CD4-positive, alpha-beta T cell treated with Interleukin-2 at 100 ng/mL for 4 hours (primary cell): ENCODE measurements around the gene SUMF1.
"Not testable (repeated sequence)": the region's sequence is repeated elsewhere in the genome, so short reads cannot be mapped to it uniquely, and the experiment has no call there.

Experiments
- DNase-seq: peaks from one replicate; pipeline ENCODE4 v3.0.0-alpha.2; 2020; ENCODE audit warnings: low spot score

The SUMF1 gene

DNA sequence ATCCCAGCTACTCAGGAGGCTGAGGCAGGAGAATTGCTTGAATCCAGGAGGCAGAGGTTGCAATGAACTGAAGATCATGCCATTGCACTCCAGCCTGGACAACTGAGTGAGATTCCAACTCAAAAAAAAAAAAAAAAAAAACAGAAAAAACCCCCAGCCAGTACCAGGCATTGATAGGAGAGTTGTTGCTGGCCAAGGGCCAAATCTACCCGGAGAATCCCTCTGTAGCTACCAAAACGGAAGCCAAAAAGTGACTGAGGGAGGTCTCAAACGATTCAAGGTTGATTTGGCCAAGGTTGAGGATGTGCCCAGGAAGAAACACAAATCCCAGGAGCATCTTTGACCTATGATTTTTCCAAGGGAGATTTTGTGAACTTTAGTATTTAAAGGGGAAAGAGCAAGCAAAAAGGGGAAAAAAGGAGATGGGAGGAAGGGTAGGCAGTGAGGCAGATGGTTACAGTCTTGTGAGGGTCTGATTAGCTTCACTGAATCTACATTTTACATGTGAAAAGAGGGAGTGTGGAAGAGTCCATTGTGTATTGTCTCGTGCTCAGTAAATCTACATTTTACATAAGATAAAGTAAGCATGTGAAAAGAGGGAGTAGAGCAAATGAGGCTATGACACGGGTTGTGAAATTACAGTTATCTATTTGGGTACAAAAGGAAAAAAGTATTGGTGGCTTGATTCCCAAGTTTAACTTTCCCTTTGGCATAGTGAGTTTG is 131.1 kb downstream of the SUMF1 start:
- DNase-seq = no peak

DNA sequence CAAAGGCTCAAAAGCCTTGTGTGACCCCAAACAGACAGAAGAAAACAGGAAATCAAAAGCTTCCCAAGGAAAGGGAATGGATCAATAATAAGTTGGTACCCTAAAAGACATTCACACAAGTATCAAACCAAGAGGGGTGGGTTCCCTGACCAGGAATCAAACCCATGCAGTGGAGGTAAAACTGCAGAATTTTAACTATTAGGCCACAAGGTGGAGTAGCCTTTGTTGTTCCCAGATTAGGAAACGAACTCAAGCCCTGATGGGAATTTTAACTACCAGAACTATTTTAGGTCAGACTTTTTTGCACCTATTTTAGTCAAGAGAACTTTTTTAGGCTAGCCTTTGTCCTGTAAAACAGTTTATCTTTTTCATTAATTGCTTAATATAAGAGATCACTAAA is 132.5 kb downstream of the SUMF1 start:
- DNase-seq = no peak

DNA sequence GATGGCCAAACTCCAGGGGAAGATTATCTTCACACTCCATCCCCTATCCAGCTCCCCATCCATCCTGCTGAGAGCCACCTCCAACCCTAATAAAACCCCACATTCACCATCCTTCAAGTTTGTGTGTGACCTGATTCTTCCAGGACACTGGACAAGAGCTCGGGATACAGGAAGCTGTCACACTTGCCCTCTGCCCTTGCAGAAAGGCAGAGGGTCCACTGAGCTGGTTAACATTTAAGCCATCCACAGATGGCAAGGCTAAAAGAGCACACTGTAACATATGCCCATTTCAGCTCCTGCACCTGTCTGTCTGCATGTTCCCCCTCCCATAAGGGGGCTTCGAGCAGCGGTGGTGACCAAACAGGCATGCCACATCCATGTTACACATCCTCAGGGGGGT is 134.1 kb downstream of the SUMF1 start:
- DNase-seq = no peak

DNA sequence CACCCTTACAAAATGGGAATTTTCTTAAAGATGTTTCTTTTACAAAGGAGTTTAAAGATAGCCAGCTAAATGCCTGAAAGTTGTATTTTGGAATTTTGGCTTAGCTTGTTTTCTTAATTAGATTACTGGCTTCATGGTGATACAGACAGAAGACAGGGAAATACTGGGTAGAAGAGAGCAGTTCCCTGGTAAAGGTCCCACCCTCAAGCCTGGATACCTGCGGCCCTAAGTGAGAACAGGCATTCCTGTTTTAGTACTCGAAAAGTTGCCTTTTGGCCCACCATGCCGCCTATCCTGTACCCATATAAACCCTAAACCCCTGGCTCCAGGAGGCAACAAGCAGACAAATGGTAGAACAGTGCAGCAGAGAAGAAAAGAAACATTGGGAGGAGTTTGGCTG is 134.5 kb downstream of the SUMF1 start:
- DNase-seq = no peak

DNA sequence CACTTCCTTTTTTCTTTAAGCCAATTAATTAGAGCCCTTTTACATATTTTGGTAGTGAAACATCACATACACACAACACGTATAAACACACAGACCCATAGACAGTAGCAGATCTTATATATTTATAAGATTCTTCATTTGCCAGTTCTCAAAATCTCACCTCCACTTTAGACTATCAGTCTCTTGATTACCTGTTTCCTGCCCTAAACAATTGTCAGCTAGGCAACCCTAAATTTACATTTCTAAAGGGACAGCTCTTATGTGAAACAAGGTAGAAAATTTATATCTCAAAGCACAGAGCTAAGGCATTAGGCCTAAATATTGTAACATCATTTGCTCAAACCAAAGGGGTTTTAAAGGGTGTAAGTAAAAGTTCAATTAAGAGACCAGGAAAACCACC is 135.0 kb downstream of the SUMF1 start:
- DNase-seq = no peak

DNA sequence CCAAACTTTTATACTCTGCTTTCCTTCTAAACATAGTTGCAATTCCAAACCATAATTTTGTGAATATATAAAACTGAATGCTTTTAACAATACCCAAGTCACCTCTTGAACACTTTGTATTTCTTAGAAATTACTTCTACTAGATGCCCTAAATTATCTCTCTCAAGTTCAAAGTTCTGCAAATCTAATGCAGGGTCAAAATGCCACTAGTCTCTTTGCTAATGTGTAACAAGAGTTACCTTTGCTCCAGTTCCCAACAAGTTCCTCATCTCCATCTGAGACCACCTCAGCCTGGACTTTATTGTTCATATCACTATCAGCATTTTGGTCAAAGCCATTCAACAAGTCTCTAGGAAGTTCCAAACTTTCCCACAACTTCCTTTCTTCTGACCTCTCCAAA is 137.3 kb downstream of the SUMF1 start:
- not testable (repeated sequence) for DNase-seq

DNA sequence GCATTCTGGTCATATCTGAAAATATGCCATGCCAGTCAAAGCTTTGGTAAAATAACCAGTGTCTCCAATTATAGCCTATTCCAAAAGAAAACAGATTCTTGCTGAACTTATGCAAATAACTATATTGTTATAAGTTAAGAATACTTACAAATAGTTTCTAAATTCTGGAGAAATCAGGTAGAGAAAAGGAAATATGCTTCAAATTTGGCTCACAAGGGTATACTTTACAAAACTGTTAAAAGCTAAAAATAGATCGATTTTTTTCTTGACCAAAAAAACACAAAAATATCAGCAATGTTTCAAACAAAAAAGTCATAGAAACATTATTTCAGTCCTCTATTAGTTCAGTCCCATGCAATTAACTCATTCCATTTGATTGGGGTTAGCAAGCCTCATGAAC is 140.2 kb downstream of the SUMF1 start:
- DNase-seq = no peak

DNA sequence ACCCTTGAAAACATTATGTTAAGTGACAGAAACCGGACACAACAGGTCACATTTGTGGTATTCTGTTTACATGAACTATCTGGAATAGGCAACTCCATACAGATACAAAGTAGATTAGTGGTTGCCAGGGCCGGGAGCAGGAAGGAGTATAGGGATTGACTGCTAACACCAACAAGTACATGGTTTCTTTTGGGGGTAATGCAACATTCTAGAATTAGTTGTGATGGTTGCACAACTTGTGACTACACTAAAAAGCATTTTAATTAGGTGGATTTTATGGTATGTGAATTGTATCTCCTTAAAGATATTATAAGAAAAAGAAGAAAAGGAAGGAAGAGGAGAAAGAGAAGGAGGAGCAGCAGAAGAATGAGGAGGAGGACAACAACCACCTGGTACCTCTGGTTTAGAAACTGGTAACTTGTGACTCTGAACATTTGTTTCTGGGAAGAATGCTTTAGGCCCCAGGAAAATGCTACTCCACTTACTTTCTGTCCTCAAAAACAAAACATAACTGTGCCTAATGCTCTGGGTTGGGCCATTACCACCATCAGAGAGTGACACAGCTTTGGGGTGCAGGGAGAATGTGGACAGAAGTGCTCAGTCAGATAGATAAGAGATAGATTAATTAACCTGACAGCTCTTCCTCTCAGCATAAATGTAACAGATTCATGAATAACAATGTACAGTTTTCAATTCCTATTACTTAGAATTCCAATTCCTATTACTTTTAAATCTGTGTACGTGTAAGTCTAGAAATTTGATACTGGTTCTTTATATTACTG is 143.6 kb downstream of the SUMF1 start:
- no peak for DNase-seq

DNA sequence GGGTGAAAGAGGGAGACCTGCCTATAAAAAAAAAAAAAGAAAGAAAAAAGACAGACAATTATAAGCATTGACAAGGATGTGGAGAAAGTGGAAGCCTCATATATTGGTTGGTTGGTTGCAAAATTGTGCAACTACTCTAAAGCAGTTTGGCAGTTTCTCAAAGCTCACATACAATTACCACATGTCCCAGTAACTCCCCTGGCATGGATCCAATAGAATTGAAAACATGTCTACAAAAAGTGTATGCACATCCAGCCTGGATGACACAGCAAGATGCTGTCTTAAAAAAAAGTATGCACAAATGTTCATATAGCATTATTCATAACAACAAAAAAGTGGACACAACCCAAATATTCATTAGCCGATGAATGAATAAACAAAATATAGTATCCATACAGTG is 144.4 kb downstream of the SUMF1 start:
- DNase-seq = no peak

DNA sequence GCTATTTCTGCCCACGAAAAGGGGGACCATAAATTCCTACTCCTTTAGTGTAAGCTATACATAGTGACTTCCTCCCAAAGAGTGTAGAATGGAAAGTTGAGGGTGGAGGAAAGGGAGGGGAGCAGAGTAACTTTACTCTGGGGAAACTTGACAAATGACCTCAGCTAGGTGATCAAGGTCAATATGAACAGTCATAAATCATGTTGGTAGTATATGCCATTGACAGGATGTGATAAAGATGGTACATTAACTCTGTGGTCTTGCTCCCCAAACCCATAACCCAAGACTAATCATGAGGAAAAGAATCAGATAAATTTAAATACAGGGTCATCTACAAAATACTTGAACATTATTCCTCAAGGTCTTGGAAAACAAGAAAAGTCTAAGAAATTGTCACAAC is 145.3 kb downstream of the SUMF1 start:
- no peak for DNase-seq

DNA sequence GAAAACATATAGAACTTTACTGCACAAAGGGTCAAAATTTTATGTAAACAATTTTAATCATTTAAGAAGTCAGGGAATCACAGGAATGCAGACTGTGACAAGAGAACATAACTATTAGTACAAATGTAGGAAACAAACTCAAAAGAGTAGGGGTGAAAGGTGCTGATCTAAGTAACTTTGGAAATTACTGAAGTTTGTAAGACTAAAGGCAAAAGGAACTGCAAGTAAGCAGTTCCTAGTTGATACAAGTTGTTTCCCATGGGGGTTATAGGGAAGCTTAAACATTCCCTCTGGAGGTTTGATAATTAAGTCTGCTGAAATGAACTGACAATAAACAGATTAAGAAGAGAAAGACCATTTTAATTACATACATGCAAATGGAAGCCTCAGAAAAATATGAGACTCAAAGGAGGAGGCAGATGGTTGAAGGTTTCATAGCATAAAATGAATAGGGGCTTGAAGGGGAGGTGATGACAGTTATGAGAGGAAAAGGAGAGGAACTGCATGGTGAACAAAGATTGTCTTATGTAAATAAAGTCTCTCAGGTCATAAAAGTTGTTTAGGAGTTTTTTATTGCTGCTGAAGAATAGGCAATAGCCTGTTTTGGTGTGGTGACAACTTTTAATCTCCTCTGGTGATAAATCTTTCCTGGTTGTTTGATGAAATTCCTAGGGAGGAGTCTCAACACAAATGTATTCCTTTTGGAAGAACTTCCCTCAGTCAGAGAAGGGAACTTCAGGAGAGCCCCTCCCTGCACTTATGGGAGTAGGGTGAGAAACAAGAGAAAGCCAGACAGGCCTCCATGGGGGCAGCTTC is 146.8 kb downstream of the SUMF1 start:
- no peak for DNase-seq

DNA sequence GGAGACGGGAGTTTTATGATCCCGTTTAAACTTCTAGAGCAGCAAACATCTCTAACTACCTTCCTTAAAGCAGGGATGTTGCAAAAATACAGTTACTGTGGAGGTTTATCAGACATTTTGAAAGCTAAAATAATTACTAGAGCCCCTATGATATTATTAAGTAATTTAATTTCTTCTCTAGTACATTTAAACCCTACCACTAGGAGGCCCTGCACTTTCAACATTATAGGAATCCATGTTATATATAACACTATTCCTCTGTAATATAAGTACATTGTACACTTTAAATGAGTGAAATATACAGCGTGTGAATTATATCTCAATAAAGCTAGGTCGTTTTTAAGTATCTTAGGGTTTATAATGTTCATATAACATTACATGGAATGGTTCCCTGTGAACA is 152.4 kb downstream of the SUMF1 start:
- DNase-seq = no peak

DNA sequence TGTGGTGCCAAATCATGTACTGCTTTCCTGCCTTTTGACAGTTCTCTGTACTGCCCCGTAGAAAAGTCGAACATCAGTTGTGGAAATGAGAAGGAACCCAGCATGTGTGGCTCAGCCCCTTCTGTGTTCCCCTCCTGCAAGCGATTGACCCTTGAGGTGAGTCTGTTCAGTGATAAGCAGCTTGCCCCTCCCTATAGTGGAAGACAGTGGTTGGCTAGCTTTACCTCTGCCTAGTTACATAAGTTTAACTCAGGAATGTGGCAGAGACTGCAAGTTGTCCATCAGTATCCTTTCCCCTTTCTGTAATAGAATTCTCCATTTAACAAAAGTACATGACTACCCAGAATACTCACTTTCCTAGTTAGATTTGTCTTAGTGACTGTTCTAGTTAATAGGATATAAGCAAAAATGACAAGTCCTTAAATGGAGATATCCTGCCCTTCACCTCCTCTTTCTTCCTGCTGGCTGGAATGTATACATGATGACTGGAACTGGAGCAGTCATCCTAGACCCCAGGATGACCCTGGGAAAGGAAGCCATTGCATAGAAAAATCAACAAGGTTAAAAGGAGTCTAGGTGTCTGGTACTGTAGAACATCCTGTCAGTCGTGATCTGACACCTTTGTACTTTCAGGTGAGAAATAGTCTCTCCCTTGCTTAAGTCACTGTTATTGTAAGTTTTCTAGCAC is 153.3 kb downstream of the SUMF1 start:
- no peak for DNase-seq

DNA sequence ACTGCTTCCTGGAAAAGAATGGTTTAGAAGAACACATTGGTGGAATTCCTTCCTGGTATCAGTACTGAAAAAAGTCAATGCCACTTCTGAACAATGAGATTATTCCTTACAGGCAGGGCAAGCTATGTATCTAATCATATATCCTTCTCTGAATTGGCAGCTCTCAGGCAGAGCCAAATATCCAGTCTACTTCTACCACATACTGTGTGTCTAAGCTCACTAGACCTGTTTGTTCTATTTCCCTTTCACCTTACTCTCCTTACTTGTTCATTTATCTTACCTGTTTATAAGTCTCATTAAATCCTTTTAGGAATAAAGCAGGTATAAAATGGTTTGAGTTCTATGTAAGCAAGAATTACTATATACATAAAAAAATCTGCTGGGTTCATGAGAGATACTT is 155.6 kb downstream of the SUMF1 start:
- no peak for DNase-seq
